ENCODE measurements around the gene EHD4. TPM values are rescaled to one million over a fixed set of nuclear protein-coding genes. Genes with fewer than 3 reads are reported as not detected.

Gene EHD4
- polyA plus RNA-seq, 1 of the 3 experiments (the other 2 are of a cell fraction) = 17.5 TPM

DNA sequence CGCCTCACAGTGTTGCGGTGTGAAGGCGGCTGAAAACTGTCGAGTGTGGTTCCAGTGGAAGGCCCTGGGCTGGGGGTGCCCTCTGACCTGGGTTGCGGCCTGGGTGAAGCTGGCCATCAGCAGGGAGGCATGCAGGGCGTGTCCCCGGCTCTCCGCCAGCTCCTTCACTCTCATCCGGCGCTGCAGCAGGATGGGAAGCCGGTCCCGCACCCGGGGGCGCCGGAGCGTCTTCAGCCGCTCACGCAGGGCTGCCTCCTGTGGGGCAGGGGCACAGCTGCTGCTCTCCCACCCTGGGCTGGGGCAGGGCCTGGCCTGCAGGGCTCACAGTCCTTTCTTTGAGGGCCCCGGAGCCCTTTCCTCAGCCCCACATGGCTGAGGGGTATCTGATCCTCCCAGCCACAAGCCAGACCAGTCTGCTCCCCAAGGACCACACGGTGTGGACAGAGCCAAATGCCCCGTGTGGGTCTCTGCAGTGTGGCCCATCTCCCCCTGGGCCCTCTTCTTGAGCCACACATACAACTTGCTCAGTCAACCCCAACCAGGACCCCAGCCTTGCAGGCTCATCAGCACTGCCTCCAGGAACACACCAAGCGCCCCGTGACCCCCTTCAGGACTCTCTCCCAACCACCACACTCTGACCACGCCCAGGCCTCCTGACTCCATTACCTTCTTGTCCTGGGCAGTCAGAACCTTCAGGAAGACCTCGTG lies 105.3 kb downstream of the EHD4 start:
- Histone ChIP-seq H3K27me3 (ENCODE audit: insufficient read depth) (no peaks in the 10 kb centered on the region), H3K27ac (ENCODE audit: low read depth in 2 of 2, low read length in 1 of 2) (no peak overlapping the region), H3K9me2 (no peaks in the 10 kb centered on the region), H3F3A (replicated peaks; ENCODE audit: insufficient read depth) (no peaks in the 10 kb centered on the region), H3K36me3 (replicated peaks in 1 of 2; ENCODE audit: control insufficient read depth in 1 of 2, insufficient read depth in 2 of 2, low read length in 1 of 2) (no peaks in the 10 kb centered on the region), H3K79me2 (ENCODE audit: insufficient read depth) (no peaks in the 10 kb centered on the region), H3K4me2 (no peak overlapping the region), H3K9me3 (no peaks in the 10 kb centered on the region), H3K9ac (no peak overlapping the region), H2AFZ (ENCODE audit: low read depth) (no peak overlapping the region), H3K4me3 (ENCODE audit: low read depth in 2 of 2, low read length in 1 of 2) (no peak overlapping the region), H3K4me1 (ENCODE audit: control insufficient read depth in 1 of 2, insufficient read depth in 2 of 2, low read depth in 1 of 2, low read length in 1 of 2) (peaks cover 0 to 23% of the 10 kb centered on the region in 2 experiments; a peak in 1 of 4 replicates), H4K20me1 (ENCODE audit: insufficient read depth) (no peaks in the 10 kb centered on the region)
- no peak for TF ChIP-seq RFX5 (IDR thresholded peaks at IDR 0.05; ENCODE audit: low read length)
- TF ChIP-seq, protein P1, sequence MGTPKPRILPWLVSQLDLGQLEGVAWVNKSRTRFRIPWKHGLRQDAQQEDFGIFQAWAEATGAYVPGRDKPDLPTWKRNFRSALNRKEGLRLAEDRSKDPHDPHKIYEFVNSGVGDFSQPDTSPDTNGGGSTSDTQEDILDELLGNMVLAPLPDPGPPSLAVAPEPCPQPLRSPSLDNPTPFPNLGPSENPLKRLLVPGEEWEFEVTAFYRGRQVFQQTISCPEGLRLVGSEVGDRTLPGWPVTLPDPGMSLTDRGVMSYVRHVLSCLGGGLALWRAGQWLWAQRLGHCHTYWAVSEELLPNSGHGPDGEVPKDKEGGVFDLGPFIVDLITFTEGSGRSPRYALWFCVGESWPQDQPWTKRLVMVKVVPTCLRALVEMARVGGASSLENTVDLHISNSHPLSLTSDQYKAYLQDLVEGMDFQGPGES (IDR thresholded peaks at IDR 0.05; ENCODE audit: low read depth, low read length) = no peak
- TF ChIP-seq JUND (IDR thresholded peaks at IDR 0.05) = no peak
- no peak for TF ChIP-seq MEF2A (IDR thresholded peaks at IDR 0.05; ENCODE audit: borderline replicate concordance, low read depth)
- ChIA-PET CTCF (interaction anchor here (1.5 to 2.7 kb wide), 2 partner anchors 15 to 37 kb away, joined by 4 to 18 read pairs; no protein-coding TSS in a partner anchor), POLR2A (interaction anchor here (1.3 kb wide), 1 partner anchor 28 kb away, joined by 3 read pairs; no protein-coding TSS in a partner anchor)
- WGBS (ENCODE audit: low lambda C conversion rate) = 82% methylated on average over 24 of the region's 25 CpGs
- no peak for DNase-seq

DNA sequence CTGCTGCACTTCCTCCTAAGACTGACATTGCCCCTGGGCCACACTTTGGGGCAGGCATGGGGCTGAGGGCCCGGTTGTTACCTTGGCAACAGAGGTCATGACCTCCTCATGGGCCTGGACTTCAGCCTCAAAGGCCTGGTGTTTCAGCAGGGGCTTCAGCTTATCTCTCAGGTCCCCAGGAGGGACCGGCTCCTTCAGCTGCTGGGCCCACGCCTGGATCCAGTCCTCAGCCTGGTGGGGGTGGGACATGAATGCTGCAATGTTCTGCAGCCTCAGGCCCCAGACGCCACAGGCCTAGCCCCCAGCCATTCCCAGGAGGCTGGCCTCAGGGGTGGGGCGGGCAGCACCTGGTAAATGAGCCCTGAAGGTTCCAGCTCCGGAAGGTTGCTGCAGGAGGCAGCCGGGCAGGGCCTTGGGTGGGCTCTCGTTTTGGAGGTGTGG lies 106.1 kb downstream of the EHD4 start:
- no peaks in the 10 kb centered on the region for H3K9me2 ChIP-seq
- no peak overlapping the region for H3K9ac ChIP-seq
- 76% methylated on average over 3 of the region's 8 CpGs for WGBS (ENCODE audit: low lambda C conversion rate)
- H3F3A ChIP-seq (replicated peaks; ENCODE audit: insufficient read depth) = no peaks in the 10 kb centered on the region
- H3K36me3 ChIP-seq (replicated peaks in 1 of 2; ENCODE audit: control insufficient read depth in 1 of 2, insufficient read depth in 2 of 2, low read length in 1 of 2) = no peaks in the 10 kb centered on the region
- no peak overlapping the region for H2AFZ ChIP-seq (ENCODE audit: low read depth)
- TF ChIP-seq, protein P2, sequence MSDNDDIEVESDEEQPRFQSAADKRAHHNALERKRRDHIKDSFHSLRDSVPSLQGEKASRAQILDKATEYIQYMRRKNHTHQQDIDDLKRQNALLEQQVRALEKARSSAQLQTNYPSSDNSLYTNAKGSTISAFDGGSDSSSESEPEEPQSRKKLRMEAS (IDR thresholded peaks at IDR 0.05; ENCODE audit: low read depth) = no peak
- no peak for TF ChIP-seq RFX5 (IDR thresholded peaks at IDR 0.05; ENCODE audit: low read length)
- TF ChIP-seq EZH2phosphoT487 (IDR thresholded peaks at IDR 0.05; ENCODE audit: borderline replicate concordance, low read depth) = no peak
- no peak for TF ChIP-seq EP300 (IDR thresholded peaks at IDR 0.05; ENCODE audit: borderline replicate concordance in 1 of 2, low read depth in 1 of 2, low read length in 1 of 2)
- TF ChIP-seq, protein P3, sequence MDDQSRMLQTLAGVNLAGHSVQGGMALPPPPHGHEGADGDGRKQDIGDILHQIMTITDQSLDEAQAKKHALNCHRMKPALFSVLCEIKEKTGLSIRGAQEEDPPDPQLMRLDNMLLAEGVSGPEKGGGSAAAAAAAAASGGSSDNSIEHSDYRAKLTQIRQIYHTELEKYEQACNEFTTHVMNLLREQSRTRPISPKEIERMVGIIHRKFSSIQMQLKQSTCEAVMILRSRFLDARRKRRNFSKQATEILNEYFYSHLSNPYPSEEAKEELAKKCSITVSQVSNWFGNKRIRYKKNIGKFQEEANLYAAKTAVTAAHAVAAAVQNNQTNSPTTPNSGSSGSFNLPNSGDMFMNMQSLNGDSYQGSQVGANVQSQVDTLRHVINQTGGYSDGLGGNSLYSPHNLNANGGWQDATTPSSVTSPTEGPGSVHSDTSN (IDR thresholded peaks at IDR 0.05) = no peak
- TF ChIP-seq TEAD4 (IDR thresholded peaks at IDR 0.05; ENCODE audit: borderline replicate concordance, insufficient read depth) = no peak
- no peak for TF ChIP-seq YY1 (IDR thresholded peaks at IDR 0.05; ENCODE audit: low read depth)
- TF ChIP-seq FOXJ3 (CRISPR knock-in tag; IDR thresholded peaks at IDR 0.05) = no peak
- TF ChIP-seq NFIC (IDR thresholded peaks at IDR 0.05; ENCODE audit: borderline replicate concordance) = no peak
- DNase-seq = peak; percentile 69
- POLR2A ChIA-PET = no interaction called here
- H3K4me1 ChIP-seq (ENCODE audit: control insufficient read depth in 1 of 2, insufficient read depth in 2 of 2, low read depth in 1 of 2, low read length in 1 of 2) = peaks cover 0 to 30% of the 10 kb centered on the region in 2 experiments; a peak in 1 of 4 replicates
- no peaks in the 10 kb centered on the region for H4K20me1 ChIP-seq (ENCODE audit: insufficient read depth)
- no peak overlapping the region; a peak in 1 of 4 replicates for H3K27ac ChIP-seq (ENCODE audit: low read depth in 2 of 2, low read length in 1 of 2)
- H3K4me3 ChIP-seq (ENCODE audit: low read depth in 2 of 2, low read length in 1 of 2) = no peak overlapping the region
- H3K27me3 ChIP-seq (ENCODE audit: insufficient read depth) = no peaks in the 10 kb centered on the region
- no peaks in the 10 kb centered on the region for H3K9me3 ChIP-seq
- H3K79me2 ChIP-seq (ENCODE audit: insufficient read depth) = no peaks in the 10 kb centered on the region
- CTCF ChIA-PET = interaction anchor here (1.5 to 2.7 kb wide), 2 partner anchors 14 to 38 kb away, joined by 4 to 18 read pairs; no protein-coding TSS in a partner anchor
- H3K4me2 ChIP-seq = no peak overlapping the region

All from SK-N-SH (cell line).